Rectal smooth muscle tissue (tissue), 1 donor: ENCODE data around the gene CDK5RAP2.
"Not testable (repeated sequence)": the region's sequence is repeated elsewhere in the genome, so short reads cannot be mapped to it uniquely, and the experiment has no call there.

Experiments used
- H3K27ac ChIP-seq: one replicate; pipeline ENCODE4 v1.7.0; 2013; ENCODE audit warnings: low read depth, low read length, inconsistent platforms
- H3K27me3 ChIP-seq: one replicate; pipeline ENCODE4 v1.7.0; 2013; ENCODE audit warnings: low read length; ENCODE audit not compliant: control insufficient read depth, insufficient read depth
- H3K36me3 ChIP-seq: one replicate; pipeline ENCODE4 v1.7.0; 2013; ENCODE audit warnings: low read length; ENCODE audit not compliant: control insufficient read depth, insufficient read depth
- H3K4me1 ChIP-seq: one replicate; pipeline ENCODE4 v1.7.0; 2013; ENCODE audit warnings: low read length; ENCODE audit not compliant: control insufficient read depth, insufficient read depth
- H3K4me3 ChIP-seq: one replicate; pipeline ENCODE4 v1.7.0; 2013; ENCODE audit warnings: low read length
- H3K9ac ChIP-seq: one replicate; pipeline ENCODE4 v1.7.0; 2013; ENCODE audit warnings: low read length

CDK5RAP2 gene

GRCh38 chr9:120534266-120534665, 45.7 kb downstream of the CDK5RAP2 start:
- Histone ChIP-seq H3K27me3 (no peaks in the 10 kb centered on the region), H3K9ac (no peak overlapping the region), H3K4me1 (no peaks in the 10 kb centered on the region), H3K4me3 (no peak overlapping the region), H3K27ac (no peak overlapping the region), H3K36me3 (peaks cover 23% of the 10 kb centered on the region)

DNA sequence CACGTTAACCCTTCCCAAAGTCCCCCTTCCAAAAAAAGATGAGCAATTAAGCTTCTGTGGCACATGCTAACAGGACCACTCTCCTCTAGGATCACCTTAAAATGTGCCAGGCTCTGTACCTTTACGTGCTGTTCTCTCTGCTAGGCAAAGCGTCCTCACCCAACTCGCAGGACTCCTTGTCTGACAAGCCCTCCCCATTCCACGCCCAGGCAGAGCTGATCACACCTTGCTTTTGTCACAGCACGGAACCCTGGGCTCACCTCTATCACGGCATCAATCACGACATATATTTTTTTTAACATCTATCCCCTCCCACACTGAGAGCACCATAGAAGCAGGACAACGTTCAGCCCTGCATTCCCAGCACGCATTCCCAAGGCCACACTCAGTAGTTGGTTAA, 47.1 kb downstream of the CDK5RAP2 start:
- Histone ChIP-seq H3K27ac (no peak overlapping the region), H3K9ac (no peak overlapping the region), H3K27me3 (no peaks in the 10 kb centered on the region), H3K4me1 (no peaks in the 10 kb centered on the region), H3K4me3 (no peak overlapping the region), H3K36me3 (peaks cover 32% of the 10 kb centered on the region)

DNA sequence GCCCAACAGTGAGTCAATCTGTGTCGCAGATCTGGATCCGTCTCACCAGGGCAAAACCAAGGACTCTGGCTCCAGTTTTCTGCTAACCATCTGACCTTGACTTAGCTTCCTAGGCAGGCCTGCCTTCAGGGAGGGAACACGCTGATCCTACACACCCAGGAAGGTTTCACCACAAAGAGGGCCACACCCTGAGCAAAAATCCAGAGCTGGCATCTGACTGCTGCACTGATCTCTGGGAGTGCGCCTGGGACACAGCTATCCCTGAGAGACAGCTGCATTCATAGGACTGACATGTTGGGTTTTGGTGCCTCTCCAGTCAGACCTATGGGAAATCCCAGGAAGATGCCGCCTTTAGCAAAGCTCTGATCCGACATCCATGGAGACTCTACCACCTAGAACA, 47.5 kb downstream of the CDK5RAP2 start:
- Histone ChIP-seq H3K27me3 (no peaks in the 10 kb centered on the region), H3K36me3 (peaks cover 32% of the 10 kb centered on the region), H3K27ac (no peak overlapping the region), H3K4me3 (no peak overlapping the region), H3K4me1 (no peaks in the 10 kb centered on the region), H3K9ac (no peak overlapping the region)

DNA sequence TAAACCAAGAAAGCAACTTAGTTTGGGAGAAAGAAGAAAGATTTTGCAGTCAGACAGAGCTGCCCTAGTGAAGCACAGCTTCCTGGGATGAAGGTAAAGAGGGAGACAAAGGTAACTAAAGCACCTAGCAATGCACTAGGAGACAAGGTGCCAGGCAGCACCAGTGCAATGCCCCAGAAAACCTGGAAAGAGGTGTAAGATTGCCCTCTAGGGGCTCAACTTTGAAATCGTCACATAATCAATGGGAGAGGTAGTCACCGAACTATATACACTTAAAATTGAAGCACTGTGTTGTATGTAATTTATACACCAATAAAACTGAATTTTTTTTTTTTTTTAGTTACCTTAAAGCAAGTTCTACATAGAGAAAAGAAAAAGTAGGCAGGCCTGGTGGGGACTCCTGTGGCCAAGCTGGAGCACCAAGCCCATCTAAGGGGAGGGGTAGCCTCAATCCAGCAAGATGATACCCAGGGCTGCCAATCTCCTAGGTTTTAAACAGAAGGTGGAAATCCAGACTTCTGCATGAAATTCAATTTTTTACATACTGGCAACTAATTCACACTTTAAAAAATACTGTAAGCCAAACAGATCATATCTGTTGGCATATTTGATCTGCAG, 48.2 kb downstream of the CDK5RAP2 start:
- Histone ChIP-seq H3K9ac (no peak overlapping the region), H3K27me3 (no peaks in the 10 kb centered on the region), H3K4me3 (no peak overlapping the region), H3K4me1 (no peaks in the 10 kb centered on the region), H3K27ac (no peak overlapping the region), H3K36me3 (peaks cover 36% of the 10 kb centered on the region)

GRCh38 chr9:120530220-120530832, 49.6 kb downstream of the CDK5RAP2 start:
- not testable (repeated sequence) for H3K27me3 ChIP-seq
- H3K36me3 ChIP-seq: peaks cover 49% of the 10 kb centered on the region

GRCh38 chr9:120528829-120529228, 51.1 kb downstream of the CDK5RAP2 start:
- no peaks in the 10 kb centered on the region for H3K27me3 ChIP-seq
- H3K36me3 ChIP-seq: peaks cover 47% of the 10 kb centered on the region
- H3K9ac ChIP-seq: no peak overlapping the region
- no peaks in the 10 kb centered on the region for H3K4me1 ChIP-seq
- H3K4me3 ChIP-seq: no peak overlapping the region
- no peak overlapping the region for H3K27ac ChIP-seq

More at GRCh38 chr9:120530220-120530832, 49.6 kb downstream of the CDK5RAP2 start:
- not testable (repeated sequence) for H3K27ac ChIP-seq, H3K4me1 ChIP-seq, H3K9ac ChIP-seq, H3K4me3 ChIP-seq

- no peak overlapping the region for H3K9ac ChIP-seq
- no peak overlapping the region for H3K4me3 ChIP-seq
- H3K36me3 ChIP-seq: peaks cover 46% of the 10 kb centered on the region
- H3K27ac ChIP-seq: no peak overlapping the region
- no peaks in the 10 kb centered on the region for H3K27me3 ChIP-seq
- no peaks in the 10 kb centered on the region for H3K4me1 ChIP-seq
Observed at GRCh38 chr9:120528327-120528726, 51.6 kb downstream of the CDK5RAP2 start.

DNA sequence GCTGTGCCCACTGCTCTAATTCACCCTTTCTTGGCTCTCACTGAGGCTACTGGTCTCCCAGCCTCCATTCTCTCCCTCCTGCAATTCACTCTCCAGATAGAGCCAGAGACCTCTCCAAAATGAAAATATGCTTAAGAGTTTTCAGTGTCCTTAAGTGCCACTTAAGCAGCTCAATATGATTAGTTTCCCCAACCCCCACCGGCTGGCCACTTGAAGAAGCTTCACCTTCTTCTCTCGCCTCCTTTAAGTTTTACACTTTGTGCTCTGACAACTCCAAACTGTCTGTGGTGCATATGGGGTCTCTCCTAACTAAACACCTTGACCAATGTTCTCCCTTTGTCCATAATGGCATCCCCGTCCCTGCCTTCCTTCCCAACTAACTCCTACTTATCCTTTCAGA, 53.4 kb downstream of the CDK5RAP2 start:
- Histone ChIP-seq H3K4me1 (no peaks in the 10 kb centered on the region), H3K27me3 (no peaks in the 10 kb centered on the region), H3K4me3 (no peak overlapping the region), H3K9ac (no peak overlapping the region), H3K36me3 (peaks cover 39% of the 10 kb centered on the region), H3K27ac (no peak overlapping the region)

- H3K27me3 ChIP-seq: no peaks in the 10 kb centered on the region
- H3K4me3 ChIP-seq: no peak overlapping the region
- H3K36me3 ChIP-seq: peaks cover 38% of the 10 kb centered on the region
- no peak overlapping the region for H3K9ac ChIP-seq
- no peak overlapping the region for H3K27ac ChIP-seq
- no peaks in the 10 kb centered on the region for H3K4me1 ChIP-seq
Observed at GRCh38 chr9:120524863-120525262, 55.1 kb downstream of the CDK5RAP2 start.

GRCh38 chr9:120524038-120524437, 55.9 kb downstream of the CDK5RAP2 start:
- no peaks in the 10 kb centered on the region for H3K27me3 ChIP-seq
- H3K27ac ChIP-seq: no peak overlapping the region
- H3K9ac ChIP-seq: no peak overlapping the region
- no peak overlapping the region for H3K4me3 ChIP-seq
- peaks cover 30% of the 10 kb centered on the region for H3K36me3 ChIP-seq
- no peaks in the 10 kb centered on the region for H3K4me1 ChIP-seq

- H3K36me3 ChIP-seq: peaks cover 26% of the 10 kb centered on the region
- H3K27ac ChIP-seq: no peak overlapping the region
- H3K4me3 ChIP-seq: no peak overlapping the region
- H3K27me3 ChIP-seq: no peaks in the 10 kb centered on the region
- no peak overlapping the region for H3K9ac ChIP-seq
- no peaks in the 10 kb centered on the region for H3K4me1 ChIP-seq
Observed at GRCh38 chr9:120522558-120522957, 57.4 kb downstream of the CDK5RAP2 start.

DNA sequence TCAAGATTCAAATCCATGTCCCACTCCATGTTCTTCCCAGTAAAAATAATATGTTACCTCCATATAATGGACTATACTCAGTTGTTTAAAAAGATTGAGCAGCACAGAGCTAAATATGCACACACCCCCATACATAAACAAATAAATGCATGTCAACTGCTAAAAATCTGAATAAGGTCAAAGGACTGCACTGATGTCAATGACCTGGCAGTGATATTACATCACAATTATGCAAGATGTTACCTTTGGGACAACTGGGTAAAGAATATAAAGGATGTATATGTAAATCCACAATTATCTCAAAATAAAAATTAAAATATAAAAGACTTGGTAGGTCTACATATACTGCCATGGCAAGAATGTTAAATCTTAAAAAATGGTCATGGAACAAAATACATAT, 57.9 kb downstream of the CDK5RAP2 start:
- peaks cover 24% of the 10 kb centered on the region for H3K36me3 ChIP-seq
- no peak overlapping the region for H3K9ac ChIP-seq
- H3K4me3 ChIP-seq: no peak overlapping the region
- no peak overlapping the region for H3K27ac ChIP-seq
- H3K27me3 ChIP-seq: no peaks in the 10 kb centered on the region
- H3K4me1 ChIP-seq: no peaks in the 10 kb centered on the region

DNA sequence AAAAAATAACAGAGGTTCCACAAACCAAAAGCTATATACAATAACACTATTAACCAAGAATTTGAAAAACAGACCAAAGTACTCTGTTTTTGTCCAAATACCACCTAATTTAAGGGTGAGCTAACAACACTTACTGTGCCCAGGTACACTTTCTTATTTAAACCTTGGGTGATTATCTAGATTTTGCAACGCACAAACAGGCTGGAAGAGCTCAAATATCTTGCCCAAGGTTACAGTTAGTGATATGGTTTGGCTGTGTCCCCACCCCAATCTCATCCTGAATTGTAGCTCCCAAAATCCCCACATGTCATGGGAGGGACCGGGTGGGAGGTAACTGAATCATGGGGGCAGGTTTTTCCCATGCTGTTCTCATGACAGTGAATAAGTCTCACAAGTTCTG, 58.9 kb downstream of the CDK5RAP2 start:
- no peaks in the 10 kb centered on the region for H3K4me1 ChIP-seq
- H3K36me3 ChIP-seq: peaks cover 16% of the 10 kb centered on the region
- H3K27ac ChIP-seq: no peak overlapping the region
- no peaks in the 10 kb centered on the region for H3K27me3 ChIP-seq
- no peak overlapping the region for H3K4me3 ChIP-seq
- H3K9ac ChIP-seq: no peak overlapping the region
